GM21717 (cell line): ENCODE data around the gene NUBP2.

Source experiments
- ATAC-seq: cut with Tn5 transposase; IDR thresholded peaks from one replicate; pipeline ENCODE4 v1.9.1; 2021; ENCODE audit warnings: mild to moderate bottlenecking, moderate library complexity; ENCODE audit not compliant: unreplicated experiment

The NUBP2 gene

DNA sequence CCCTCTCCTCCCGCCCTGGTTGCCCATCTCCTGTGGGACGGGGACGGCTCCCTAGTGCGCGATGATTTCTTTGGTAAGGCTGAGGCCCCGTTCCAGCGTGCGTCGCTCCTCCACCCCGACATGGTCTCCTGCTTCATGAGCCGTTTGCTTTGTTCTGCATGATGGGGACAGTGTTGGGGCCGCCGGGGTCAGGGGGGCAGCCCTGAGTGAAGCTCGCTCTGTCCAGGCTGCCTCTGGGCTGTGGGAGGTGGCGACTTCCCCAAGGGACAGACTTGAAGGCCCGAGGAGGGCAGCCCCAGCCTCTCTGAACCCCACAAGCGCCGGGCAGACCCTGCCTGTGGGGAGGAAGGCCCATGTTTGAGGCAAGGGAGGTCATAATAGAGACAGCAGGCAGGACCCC is 23.8 kb upstream of the NUBP2 start:
- ATAC-seq = no peak

DNA sequence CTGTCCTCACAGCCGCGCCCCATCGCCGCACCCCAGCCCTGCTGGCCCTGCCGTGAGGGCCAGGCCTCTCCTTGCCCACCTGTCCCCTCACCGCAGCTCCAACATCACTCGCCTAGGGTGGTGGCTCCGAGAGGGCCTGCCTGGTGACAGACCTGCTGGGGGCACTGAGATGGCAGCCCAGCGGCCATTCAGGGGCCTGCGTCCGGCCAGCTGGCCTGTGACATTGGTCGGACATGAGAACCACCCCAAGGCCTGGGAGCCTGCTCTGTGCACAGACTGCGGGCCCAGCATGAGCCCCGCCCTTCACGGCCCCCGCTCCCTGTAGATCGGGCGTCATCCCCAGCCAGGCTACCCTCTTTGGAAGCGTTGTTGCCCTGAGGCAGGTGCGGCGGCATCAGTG is 23.2 kb upstream of the NUBP2 start:
- ATAC-seq = no peak

GRCh38 chr16:1760911-1761310 is 21.8 kb upstream of the NUBP2 start:
- no peak for ATAC-seq

DNA sequence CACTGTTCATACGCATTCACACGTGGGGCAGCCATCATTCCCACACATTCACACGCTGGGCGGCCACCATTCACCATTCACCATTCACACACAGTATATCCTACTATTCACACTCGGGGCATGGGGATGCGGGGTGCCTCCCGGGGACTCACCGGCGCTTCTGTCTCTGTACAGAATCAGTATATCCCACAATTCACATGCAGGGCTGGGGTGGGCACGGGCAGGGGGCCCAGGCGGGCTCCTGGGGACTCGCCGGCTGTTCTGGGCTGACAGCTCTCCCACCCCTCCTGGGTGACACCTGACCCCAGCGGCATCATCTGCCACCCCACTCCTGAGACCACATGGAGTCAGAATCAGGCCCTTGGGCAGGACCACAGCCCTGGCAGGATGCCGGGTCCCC is 21.0 kb upstream of the NUBP2 start:
- ATAC-seq = no peak

DNA sequence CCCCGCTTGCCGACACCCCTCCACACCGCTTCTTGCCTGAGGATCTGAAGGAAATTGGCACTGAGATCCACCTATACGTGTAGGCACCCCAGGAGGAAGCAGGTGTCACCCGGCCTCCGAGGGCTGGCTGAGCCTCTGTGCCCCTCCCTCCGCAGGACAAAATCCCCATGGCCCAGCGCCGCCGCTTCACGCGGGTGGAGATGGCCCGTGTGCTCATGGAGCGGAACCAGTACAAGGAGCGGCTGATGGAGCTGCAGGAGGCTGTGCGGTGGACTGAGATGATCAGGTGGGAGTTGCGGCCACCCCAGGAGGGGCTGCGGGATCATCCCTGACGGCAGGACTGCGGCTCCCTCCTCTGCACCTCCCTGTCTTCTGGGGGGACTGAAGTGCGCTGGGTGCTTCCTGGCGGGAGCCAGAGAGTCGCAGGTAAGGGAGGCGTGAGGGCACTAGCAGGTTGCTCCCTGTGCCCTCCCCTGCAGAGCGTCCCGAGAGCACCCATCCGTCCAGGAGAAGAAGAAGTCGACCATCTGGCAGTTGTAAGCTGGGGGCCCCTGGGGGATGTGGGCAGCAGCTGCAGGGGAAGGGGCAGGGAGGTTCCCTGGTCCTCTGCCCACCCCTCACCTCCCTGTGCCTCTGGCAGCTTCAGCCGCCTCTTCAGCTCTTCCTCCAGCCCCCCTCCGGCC is 20.4 kb upstream of the NUBP2 start:
- ATAC-seq = no peak

DNA sequence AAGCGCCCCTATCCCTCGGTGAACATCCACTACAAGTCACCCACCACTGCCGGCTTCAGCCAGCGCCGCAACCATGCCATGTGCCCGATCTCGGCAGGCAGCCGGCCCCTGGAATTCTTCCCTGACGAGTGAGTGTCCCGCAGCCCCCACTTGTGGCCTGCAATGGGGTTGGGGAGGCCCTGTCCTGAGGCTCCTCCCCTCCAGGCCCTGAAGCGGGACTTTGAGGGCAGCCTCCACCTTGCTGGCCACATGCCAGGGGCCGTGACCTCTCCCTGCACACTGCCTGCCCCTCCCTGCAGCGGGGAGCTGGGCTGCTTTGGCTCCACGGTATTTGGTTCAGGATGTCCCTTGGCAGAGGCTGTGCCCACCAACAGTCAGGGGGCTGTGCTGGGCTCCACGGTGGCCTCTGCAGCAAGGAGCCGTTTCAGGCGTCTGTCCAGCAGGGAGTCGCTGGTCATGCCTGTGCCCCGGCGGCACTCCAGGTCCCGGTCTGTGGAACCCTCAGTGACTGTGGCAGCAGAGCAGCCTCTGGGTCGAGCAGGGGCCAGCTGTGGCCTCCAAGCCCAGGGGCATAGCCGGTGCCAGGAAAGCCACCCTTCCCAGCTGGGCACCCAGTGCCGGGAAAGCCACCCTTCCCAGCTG is 19.8 kb upstream of the NUBP2 start:
- ATAC-seq = no peak

DNA sequence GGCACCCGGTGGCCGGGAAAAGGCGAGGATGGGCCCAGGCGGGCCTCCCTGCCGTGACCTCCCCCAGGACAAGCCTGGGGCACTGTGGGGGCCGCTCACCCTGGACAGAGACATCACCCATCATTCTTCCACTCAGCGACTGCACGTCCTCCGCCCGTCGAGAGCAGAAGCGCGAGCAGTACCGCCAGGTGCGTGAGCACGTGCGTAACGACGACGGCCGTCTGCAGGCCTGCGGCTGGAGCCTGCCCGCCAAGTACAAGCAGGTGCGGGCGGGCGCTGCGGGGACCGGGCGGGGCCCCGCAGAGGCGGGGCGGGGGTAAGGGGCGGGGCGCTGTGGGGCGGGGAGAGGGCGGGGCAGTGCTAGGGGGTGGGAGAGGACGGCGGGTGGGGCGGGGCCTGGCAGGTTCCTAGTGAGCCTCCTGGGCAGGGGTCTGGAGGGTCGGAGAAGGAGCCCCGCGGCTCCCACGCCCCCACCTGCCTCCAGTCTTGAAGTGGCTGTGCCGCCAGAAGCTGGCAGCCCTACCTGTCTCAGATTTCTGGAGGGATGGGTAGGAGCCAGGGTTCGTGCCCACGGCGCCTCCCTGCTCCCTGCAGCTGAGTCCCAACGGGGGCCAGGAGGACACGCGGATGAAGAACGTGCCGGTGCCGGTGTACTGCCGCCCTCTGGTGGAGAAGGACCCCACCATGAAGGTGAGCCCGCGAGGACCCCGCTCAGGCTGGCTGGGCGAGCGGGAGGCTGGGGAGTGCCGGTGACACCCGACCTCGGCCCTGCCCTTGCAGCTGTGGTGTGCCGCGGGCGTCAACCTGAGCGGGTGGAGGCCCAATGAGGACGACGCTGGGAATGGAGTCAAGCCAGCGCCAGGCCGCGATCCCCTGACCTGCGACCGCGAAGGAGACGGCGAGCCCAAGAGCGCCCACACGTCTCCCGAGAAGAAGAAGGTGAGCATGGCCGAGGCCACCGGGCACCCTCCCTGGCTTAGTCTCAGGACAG is 18.9 kb upstream of the NUBP2 start:
- ATAC-seq = no peak

GRCh38 chr16:1764971-1765370 is 17.8 kb upstream of the NUBP2 start:
- ATAC-seq = no peak

DNA sequence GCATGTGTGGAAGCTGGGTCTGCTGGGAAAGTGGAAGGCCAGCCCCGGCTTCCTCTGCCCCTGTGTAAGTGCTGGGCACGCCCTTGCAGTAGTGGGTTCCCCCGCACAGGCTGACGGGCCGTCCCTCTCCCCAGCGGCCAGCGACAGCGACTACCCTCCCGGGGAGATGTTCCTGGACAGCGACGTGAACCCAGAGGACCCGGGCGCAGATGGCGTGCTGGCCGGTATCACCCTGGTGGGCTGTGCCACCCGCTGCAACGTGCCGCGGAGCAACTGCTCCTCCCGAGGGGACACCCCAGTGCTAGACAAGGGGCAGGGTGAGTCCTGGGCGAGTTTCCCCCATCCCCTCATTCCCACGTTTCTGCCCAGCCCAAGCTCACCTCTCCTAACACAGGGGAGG is 16.9 kb upstream of the NUBP2 start:
- ATAC-seq = no peak

DNA sequence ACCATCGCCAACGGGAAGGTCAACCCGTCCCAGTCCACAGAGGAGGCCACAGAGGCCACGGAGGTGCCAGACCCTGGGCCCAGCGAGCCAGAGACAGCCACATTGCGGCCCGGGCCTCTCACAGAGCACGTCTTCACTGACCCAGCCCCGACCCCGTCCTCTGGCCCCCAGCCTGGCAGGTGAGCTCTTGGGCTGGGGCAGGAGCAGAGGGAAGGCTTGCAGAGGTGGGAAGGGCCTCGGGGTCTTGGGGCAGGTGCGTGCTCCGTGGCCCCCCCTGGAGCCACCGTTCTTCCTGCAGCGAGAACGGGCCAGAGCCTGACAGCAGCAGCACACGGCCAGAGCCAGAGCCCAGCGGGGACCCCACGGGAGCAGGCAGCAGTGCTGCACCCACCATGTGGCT is 16.5 kb upstream of the NUBP2 start:
- no peak for ATAC-seq

DNA sequence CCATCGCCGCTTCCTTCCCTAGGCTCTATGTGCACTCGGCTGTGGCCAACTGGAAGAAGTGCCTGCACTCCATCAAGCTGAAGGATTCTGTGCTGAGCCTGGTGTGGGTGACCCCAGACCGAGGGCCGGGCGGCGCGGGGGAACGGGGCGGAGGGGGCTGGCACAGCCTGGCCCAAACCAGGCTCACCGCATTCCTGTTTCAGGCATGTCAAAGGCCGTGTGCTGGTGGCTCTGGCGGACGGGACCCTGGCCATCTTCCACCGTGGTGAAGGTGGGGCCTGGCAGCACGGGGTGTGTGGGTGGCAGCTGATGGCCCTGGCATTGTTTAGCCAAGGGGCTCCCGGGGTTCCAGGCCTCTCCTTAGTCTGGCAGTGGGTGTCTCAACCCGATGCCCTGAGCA is 16.1 kb upstream of the NUBP2 start:
- ATAC-seq = no peak

DNA sequence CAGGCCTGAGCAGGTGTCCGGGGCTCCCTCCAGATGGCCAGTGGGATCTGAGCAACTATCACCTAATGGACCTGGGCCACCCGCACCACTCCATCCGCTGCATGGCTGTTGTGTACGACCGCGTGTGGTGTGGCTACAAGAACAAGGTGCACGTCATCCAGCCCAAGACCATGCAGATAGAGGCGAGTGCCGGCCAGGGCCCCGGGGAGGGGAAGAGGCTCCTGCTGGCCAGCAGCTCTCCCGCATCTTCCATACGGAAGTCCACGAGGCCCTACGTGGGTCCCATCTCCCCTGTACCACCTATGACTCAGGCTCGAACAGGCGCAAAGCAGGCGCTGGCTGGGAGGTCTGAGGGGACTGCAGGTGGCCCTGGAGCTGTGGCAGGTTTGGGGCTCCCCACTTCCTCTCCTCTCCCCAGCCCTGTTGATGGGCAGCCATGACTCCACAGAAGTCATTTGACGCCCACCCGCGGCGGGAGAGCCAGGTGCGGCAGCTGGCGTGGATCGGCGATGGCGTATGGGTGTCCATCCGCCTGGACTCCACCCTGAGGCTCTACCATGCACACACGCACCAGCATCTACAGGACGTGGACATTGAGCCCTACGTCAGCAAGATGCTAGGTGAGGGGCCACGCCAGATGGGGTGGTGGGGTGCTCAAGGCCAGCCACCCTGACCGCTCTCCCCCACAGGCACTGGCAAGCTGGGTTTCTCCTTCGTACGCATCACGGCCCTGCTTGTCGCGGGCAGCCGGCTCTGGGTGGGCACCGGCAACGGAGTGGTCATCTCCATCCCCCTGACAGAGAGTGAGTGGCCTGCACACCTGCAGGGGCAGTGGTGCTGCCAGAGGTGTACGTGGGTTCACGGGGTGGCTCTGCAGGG is 15.4 kb upstream of the NUBP2 start:
- ATAC-seq = no peak

DNA sequence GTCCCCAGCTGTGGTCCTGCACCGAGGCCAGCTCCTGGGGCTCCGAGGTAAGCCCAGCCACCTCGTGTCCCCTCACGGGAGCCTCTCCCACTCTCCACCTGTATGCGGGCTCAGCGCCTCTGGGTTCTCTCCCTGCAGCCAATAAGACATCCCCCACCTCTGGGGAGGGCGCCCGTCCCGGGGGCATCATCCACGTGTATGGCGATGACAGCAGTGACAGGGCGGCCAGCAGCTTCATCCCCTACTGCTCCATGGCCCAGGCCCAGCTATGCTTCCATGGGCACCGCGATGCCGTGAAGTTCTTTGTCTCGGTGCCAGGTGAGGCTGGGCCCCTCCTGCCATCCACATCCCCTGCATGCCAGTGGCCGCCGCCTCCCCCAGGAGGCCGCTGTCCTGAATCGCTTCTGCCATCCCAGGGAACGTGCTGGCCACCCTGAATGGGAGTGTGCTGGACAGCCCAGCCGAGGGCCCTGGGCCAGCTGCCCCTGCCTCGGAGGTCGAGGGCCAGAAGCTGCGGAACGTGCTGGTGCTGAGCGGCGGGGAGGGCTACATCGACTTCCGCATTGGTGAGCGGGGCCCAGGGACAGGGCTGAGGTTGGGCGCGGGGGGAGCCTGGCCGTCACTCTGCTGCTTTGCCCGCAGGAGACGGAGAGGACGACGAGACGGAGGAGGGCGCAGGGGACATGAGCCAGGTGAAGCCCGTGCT is 14.5 kb upstream of the NUBP2 start:
- ATAC-seq = no peak

- ATAC-seq = no peak
These were observed 13.9 kb upstream of the NUBP2 start for GRCh38 chr16:1768767-1769401.

DNA sequence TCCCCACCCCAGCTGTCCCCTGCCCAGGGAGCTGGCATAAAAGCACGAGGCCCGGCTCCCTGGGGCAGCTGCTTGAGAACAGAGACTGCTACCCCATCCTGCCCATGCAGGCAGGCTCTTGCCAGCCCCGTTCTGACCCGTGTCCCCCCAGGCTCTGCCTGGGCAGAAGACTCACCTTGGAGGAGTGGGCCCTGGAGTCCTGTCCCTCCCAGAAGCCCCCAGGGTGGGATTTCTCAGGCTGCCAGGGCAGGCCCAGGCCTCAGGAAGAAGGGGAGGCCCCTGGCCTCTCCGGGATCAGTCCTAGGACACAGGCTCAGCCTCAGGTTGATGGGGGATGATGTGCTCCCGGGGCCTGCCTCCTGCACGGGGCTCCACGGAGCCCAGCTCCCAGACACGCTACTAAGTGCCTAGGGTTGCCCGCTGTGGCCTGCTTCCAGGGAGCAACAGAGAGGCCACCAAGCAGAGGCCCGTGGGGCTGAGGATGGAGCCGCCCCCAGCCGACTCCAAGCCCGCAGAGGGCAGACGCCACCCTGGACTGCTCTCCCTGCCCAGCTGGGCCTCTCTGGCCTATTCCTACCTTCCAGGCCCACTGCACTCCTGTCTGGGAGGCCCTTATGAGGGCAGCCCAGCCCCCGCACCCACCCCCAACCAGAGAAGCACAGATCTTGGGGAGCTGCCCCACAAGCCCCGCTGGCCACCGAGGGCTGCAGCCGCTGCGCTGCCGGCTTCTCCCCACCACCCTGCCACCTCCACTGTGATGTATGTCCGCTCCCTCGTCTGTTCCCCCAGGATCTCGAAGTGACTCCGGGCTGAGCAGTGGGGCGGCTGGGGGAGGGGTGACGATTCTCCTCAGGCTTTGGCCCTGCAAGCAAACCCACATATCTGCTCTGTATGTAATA is 13.1 kb upstream of the NUBP2 start:
- no peak for ATAC-seq

- no peak for ATAC-seq
These were observed 12.2 kb upstream of the NUBP2 start for GRCh38 chr16:1770328-1771187.

- no peak for ATAC-seq
These were observed 11.4 kb upstream of the NUBP2 start, which contains the start of gene NME3 for GRCh38 chr16:1771188-1771863. Gene NME3, minus strand, starts transcription at chr16:1771543. Its CDS starts 9 bp downstream, at chr16:1771534.
